Measurements from ENCODE around the gene SMYD3. TPM values are rescaled to one million over a fixed set of nuclear protein-coding genes. Genes with fewer than 3 reads are reported as not detected.

The SMYD3 gene
- total RNA-seq, 1 donor from 2014 or later: 22.9 TPM

DNA sequence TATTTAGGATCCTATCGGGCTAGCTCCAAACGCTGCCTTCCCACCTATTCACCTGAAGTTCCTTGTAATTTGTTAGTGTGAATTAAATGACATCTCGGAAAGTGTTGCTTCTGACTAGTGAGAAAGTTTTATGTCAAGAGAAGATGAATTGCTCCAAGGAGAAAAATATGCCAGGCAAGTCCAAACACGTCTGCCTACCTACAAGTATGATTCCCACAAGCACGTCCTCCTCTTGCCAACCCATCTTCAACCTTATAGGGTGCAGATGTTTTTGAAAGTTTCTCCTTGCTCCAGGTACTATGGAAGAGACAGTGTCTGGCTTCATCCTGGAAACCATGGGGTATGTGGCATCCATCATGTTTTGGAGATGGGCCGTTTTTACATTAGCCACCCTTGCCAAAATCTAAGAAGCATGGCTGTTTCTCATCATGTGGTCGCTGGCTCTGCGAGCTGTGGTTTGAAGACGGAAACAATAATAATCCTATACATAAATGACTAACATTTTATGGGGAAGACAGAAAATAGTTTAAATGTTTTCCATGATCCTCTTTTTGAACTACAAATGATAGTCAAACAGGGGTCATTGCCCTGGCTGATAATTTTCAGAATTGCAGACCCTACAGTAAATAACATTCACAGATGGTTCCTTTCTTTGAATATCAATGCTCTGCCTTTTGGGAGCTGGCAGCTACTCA is 505.8 kb downstream of the SMYD3 start:
- intact Hi-C loops (cut with micrococcal nuclease): loop anchor here (10.0 kb wide), 1 partner anchor 486 kb away; no protein-coding TSS in a partner anchor

DNA sequence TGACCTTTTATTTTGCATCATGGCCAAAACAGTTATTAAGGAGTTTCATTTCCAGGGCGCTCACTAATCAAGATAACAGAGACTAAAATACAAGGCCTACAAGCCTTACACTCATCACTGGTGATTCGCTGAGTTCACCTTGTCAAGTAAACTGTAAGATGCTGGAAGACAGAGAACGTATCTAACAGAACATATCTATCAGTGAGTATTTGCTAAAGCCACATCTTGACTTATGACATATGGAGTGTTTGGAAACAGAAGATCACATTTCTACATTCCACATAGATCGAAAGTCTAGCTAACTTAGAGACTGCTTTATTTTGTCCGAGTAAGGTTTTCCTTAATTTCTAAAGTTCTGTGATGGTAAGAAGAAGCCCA is 506.5 kb downstream of the SMYD3 start:
- intact Hi-C loops (cut with micrococcal nuclease): loop anchor here (10.0 kb wide), 1 partner anchor 486 kb away; no protein-coding TSS in a partner anchor

- intact Hi-C loops (cut with micrococcal nuclease): loop anchor here (10.0 kb wide), 1 partner anchor 485 kb away; no protein-coding TSS in a partner anchor
Observed at GRCh38 chr1:245999697-246000637, 507.1 kb downstream of the SMYD3 start.

GRCh38 chr1:245997471-245998258 is 509.4 kb downstream of the SMYD3 start:
- intact Hi-C loops (cut with micrococcal nuclease): no loop called here

DNA sequence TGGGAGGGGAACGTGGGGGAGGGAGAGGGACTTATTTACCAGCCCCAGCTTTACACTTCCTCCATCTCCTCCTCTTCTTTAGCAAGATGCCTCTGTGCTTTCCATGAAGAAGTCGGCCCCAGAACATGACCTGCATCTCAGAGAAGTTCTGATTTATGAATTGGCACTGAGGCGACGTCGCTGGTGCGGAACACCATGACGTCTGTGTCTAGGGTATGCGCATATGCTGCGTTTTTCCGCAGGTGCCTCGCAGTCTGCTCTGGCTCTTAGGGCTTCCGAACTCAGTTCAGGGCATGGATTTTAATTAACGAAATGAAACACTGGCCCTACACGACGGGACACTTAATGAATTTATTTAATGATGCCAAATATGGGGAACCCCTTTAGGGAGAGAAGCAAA is 510.3 kb downstream of the SMYD3 start:
- intact Hi-C loops (cut with micrococcal nuclease): no loop called here

DNA sequence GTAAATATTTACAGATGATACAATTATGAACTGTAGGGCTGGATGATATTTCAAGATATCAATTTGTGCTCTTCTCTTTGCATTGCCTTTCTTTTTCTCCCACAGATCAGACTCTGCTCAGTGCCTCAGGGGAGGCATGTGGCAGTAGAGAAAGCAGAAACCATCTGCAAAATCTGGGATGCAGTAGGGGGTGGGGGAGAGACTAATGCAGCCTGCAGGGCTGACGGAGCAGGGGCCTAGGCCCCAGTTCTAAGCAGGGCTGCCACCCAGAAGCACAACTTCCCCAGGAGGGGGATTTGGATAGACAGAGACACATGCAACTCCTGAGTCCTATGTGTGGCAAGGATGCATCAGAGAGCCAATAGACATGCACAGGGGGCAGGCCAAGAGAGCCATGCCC is 511.6 kb downstream of the SMYD3 start:
- intact Hi-C loops (cut with micrococcal nuclease): no loop called here

DNA sequence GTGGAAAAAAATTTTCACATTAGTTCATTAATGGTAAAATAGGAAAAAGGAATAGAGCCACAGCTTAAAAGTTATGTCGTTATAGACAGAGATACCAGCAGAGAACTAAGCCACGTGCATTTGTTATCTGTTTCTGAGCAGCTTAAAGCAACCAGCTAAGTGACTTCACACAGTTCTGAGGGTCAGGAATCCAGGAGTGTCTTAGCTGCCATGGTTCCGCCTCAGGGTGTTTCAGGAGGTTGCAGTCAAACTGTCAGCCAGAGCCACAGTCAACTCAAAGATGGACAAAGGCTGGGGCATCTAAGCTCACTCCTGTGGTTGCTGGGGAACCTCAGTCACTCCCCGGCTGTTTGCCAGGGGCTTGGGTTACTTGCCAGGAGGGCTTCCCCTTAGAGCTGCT is 515.8 kb downstream of the SMYD3 start:
- intact Hi-C loops (cut with micrococcal nuclease): no loop called here

DNA sequence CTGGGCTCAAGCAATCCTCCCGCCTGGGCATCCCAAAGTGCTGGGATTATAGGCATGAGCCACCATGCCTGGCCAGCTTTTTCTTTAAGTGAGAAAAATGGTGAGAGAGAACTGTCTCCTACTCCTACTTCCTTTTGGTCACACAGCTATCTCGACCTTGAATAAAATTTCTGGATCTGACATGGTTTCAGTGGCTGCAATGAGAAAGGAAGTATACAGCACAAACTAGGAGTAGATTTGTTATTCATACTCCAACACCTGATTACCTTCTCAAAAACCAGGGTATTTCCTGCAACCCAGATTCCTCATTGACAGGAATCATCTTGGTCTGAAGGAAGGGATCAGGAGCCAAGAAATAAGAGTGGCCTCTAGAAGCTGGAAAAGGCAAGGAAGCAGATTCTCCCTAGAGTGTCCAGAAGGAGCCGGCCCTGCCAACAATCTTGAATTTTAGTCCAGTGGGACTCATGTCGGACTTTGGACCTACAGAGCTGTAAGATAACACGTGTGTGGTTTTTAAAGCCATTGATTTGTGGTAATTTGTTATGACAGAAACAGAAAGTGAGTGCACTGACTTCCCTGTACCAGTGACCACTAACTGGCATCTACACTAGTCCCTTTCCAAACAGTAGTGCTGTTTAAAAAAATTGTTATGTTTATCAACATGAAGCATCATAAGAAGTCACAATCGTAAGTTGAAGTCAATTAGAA is 516.6 kb downstream of the SMYD3 start:
- intact Hi-C loops (cut with micrococcal nuclease): no loop called here

DNA sequence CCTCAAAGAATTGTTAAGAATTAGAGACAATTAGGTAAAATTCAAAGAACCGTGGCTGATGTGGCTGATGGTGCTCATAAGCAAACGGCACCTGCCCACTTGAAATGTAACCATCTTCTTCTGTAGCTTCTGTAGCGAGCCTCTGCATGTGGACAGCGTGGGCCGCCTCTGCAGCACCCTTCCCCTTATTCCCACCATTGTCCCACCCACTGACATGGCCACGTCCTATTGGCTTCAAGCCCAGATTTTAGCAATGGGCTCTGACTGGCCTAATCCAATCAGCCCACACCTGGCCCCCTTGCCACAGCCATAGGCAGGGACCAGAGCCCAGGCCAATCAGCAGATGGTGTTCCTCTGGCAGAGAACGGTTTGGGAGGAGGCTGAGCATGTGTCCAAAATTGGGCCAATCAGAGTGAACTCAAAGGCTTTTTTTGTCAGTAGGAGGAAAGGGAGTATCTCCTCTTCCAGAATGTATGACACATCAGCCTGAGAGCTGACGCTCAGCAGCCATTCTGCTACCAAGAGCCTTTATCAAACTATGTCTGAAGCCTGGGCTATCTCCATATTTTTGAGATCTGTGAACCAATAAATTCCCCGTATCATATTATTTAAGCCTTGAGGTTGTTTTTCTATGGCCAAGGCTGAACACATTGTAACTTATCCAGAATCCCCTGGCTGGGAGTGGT is 518.5 kb downstream of the SMYD3 start:
- intact Hi-C loops (cut with micrococcal nuclease): no loop called here

- intact Hi-C loops (cut with micrococcal nuclease): no loop called here
Observed at GRCh38 chr1:245987997-245988392, 519.1 kb downstream of the SMYD3 start.

DNA sequence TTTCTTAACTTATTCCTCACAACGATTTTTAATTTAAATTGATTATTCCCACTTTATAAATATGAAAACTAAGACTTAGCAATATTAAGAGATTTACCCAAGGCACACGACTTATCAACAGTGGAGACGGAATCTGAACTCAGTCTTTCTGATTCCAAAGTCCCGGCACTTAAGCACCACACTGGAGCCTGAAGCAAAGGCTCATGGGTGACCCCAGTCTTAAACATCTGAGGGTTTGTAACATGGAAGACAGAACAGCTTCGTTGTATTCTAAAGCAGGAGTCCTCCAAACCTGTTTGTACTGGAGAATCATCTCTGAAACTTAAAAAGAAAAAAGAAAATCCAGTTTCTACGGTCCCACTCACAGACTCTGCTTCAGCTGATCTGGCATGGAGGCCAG is 519.5 kb downstream of the SMYD3 start:
- intact Hi-C loops (cut with micrococcal nuclease): no loop called here

DNA sequence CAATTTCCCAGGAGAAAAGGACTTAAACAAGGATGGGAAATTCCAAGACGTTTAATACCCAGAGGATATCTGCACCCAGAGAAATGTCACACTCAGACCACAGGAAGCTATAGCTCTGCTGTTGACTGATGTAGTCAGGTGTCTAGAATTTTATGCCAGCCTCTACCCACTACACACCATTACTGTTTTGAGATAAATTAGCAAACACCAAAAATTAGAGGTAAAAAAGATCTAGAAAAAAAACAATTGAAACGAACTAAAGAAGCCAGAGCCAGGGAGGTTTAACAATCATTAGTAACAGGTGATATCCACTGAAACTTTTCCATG is 519.9 kb downstream of the SMYD3 start:
- intact Hi-C loops (cut with micrococcal nuclease): no loop called here

DNA sequence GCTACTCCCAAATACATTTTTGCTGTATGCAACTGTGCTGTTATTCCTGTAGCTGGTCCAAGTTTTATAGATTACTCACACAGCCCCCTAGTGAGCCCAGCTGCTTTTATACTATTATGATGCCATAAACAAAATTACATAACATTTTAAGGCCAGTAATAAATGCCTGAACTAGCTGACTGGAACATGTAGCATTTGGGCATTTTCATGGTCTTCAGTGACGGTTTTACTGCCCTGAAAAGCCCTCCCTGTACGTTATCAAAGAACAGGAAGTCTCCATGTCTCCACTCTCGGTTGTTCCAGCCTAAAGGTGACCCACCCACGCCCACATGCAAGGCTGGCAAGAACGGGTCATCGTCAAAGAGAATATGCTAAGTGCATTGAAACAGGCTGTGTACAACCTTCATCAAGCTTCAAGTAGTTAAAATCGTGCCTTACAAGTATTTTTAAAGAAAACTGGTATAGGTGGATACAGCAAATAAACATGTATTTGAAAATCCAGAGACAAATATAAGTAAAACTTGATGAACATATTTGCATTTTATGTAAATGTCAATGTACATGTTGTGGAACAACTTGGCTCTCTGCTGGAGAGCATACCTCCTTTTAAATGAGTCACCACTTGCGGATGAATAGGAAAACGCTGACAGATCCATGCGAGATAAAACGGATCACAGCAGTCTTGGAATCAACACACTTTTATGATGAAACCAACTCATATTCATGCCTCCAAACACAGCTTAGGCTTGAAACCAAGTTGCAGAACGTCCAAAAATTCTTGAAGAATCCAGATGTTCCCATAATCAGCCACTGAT is 520.5 kb downstream of the SMYD3 start:
- intact Hi-C loops (cut with micrococcal nuclease): no loop called here

GRCh38 chr1:245984390-245985155 is 522.5 kb downstream of the SMYD3 start:
- intact Hi-C loops (cut with micrococcal nuclease): no loop called here

DNA sequence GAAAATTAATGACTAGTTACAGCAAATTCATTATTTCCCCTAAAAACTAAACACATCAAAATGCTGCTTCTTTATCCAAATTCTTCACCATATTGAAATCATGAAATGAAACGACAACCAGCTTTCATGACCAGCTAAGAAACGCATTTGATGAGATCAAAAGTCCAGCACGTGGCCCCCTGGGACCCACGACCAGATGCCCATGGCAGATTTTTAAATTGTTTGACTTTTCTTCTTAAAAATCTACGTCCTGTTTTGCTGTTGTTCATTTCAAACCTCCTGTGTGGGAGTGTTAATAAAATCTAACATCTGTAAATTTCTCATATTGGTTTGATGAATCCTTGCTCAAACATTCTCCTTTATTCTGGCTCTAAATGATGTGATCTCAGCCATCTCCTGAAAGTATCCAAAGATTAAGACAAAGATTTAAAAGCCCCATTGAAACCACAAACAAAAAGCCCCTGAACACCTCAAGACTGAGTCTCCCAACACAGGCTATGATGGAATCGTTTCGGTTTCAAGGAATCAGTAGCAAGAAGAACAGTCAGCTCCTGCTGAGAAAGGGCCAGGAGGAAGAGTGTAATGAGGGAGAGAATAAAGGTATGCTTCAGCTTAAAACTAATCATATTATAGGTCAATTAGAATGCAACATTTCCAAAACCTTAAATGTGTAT is 523.6 kb downstream of the SMYD3 start:
- intact Hi-C loops (cut with micrococcal nuclease): no loop called here

- intact Hi-C loops (cut with micrococcal nuclease): no loop called here
Observed at GRCh38 chr1:245979589-245979988, 527.5 kb downstream of the SMYD3 start.

GRCh38 chr1:245978915-245979314 is 528.2 kb downstream of the SMYD3 start:
- intact Hi-C loops (cut with micrococcal nuclease): no loop called here

- intact Hi-C loops (cut with micrococcal nuclease): no loop called here
Observed at GRCh38 chr1:245972476-245972875, 534.6 kb downstream of the SMYD3 start.
